ENCODE results near the gene GUCA1A. TPM values are rescaled to one million over a fixed set of nuclear protein-coding genes. Genes with fewer than 3 reads are reported as not detected.

Gene GUCA1A
- total RNA-seq, 2 experiments from 2014 or later = 0.20 TPM; not detected in 1

DNA sequence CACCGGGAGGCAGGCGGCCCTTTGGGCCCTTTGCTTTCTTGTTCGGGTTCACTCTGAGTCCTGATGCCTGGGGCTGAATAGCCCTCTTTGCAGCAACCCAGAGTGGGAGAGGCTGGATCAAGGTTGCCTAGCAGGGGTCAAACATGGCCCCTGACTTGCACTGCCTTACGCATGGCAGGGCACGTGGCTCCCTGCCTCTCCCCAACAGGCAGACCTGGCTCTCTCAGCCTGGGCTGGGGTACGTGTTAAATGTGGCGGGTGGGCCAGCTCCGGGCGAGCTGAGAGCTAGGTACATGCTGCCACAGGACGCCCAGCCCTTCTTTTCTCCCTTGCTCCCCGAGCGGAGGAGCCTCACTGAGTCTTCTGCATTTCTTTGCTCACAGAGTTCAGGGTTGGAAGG, 38.0 kb upstream of the GUCA1A start:
- Mint-ChIP-seq H3K27ac (no peak overlapping the region), H3K4me1 (ENCODE audit: low read depth) (peaks cover 11% of the 10 kb centered on the region), H3K4me3 (no peak overlapping the region), H3K9me3 (no peaks in the 10 kb centered on the region), H3K36me3 (ENCODE audit: low read depth) (no peaks in the 10 kb centered on the region), H3K27me3 (peaks cover under 1% of the 10 kb centered on the region)
- CTCF ChIA-PET = no interaction called here
- intact Hi-C loops (cut with micrococcal nuclease) = no loop called here
- no peak for ATAC-seq
- POLR2A ChIA-PET = no interaction called here
- TF ChIP-seq, protein P1, sequence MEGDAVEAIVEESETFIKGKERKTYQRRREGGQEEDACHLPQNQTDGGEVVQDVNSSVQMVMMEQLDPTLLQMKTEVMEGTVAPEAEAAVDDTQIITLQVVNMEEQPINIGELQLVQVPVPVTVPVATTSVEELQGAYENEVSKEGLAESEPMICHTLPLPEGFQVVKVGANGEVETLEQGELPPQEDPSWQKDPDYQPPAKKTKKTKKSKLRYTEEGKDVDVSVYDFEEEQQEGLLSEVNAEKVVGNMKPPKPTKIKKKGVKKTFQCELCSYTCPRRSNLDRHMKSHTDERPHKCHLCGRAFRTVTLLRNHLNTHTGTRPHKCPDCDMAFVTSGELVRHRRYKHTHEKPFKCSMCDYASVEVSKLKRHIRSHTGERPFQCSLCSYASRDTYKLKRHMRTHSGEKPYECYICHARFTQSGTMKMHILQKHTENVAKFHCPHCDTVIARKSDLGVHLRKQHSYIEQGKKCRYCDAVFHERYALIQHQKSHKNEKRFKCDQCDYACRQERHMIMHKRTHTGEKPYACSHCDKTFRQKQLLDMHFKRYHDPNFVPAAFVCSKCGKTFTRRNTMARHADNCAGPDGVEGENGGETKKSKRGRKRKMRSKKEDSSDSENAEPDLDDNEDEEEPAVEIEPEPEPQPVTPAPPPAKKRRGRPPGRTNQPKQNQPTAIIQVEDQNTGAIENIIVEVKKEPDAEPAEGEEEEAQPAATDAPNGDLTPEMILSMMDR (IDR thresholded peaks at IDR 0.05) = no peak
- no peak for DNase-seq

DNA sequence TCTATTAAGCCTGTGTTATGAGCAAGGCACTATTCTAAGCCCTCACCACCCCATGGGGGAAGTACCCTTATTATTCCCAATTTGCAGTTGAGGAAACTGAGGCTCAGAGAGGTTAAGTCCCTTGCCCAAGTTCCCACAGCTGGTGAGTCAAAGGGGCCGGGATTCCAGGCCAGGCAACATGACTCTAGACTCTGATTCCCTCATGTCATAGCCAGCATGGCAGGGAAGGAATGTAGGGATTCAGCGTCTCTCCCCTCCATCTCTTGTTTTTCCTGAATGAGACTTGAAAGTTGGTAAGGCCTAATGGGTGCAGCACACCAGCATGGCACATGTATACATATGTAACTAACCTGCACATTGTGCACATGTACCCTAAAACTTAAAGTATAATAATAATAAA, 37.4 kb upstream of the GUCA1A start:
- no peak for ATAC-seq
- TF ChIP-seq, protein P1 (IDR thresholded peaks at IDR 0.05) = no peak
- POLR2A ChIA-PET = no interaction called here

GRCh38 chr6:42136508-42137193, 36.5 kb upstream of the GUCA1A start:
- Mint-ChIP-seq H3K27me3 (peaks cover 13% of the 10 kb centered on the region), H3K4me3 (peak overlapping the region; percentile 37)
- POLR2A ChIA-PET = no interaction called here

More for the DNA sequence above, 37.4 kb upstream of the GUCA1A start:
- Mint-ChIP-seq H3K4me3 (no peak overlapping the region), H3K36me3 (ENCODE audit: low read depth) (no peaks in the 10 kb centered on the region), H3K9me3 (no peaks in the 10 kb centered on the region), H3K27ac (no peak overlapping the region), H3K27me3 (peaks cover 5% of the 10 kb centered on the region), H3K4me1 (ENCODE audit: low read depth) (peaks cover 11% of the 10 kb centered on the region)
- intact Hi-C loops (cut with micrococcal nuclease) = no loop called here
- no peak for DNase-seq
- CTCF ChIA-PET = interaction anchor here (0.8 to 2.2 kb wide), 2 partner anchors 39 to 412 kb away, joined by 3 to 5 read pairs; no protein-coding TSS in a partner anchor

DNA sequence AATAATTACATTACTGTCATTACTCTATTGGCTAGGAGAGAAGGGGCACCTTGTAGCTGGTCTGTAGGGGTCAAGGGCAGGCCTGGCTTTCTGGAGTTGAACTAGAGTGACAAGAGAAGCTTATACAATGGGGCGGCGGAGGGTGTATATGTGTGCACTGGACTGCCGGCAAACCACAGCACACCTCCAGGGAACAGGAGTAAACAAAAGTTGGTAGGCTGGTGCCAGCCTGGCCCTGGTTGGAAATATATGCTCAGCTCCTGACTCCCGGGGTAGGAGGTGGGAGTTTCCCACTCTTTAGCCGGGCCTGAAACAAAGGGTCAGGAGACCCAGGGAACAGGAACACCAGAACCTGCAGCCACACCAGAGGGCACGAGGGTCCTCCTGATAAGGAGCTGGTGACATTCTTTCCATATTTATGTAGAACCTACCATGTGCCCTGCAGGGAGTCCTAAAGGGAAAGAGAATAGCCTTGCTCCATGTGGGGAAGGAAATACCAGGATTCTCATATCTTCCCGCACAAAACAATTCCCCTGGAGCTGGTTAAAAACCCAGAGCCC, 35.9 kb upstream of the GUCA1A start:
- Mint-ChIP-seq H3K27ac (no peak overlapping the region), H3K4me3 (no peak overlapping the region), H3K4me1 (ENCODE audit: low read depth) (peaks cover 11% of the 10 kb centered on the region), H3K9me3 (no peaks in the 10 kb centered on the region), H3K36me3 (ENCODE audit: low read depth) (no peaks in the 10 kb centered on the region), H3K27me3 (peaks cover 13% of the 10 kb centered on the region)
- intact Hi-C loops (cut with micrococcal nuclease) = no loop called here
- ATAC-seq (no peak), DNase-seq (no peak)
- TF ChIP-seq, protein P1 (IDR thresholded peaks at IDR 0.05) = no peak
- ChIA-PET POLR2A (no interaction called here), CTCF (interaction anchor here (0.9 to 4.3 kb wide), 13 partner anchors 14 to 418 kb away, joined by 3 to 20 read pairs (median 4); partner anchors contain the start of gene GUCA1B)

More at GRCh38 chr6:42136508-42137193, 36.5 kb upstream of the GUCA1A start:
- ATAC-seq (peak; percentile 86), DNase-seq (peak; percentile 78)
- TF ChIP-seq, protein P1 (IDR thresholded peaks at IDR 0.05) = no peak
- H3K9me3 Mint-ChIP-seq = no peaks in the 10 kb centered on the region
- H3K27ac Mint-ChIP-seq = peak overlapping the region; percentile 12
- CTCF ChIA-PET = interaction anchor here (0.8 to 4.3 kb wide), 14 partner anchors 15 to 418 kb away, joined by 3 to 20 read pairs (median 4); partner anchors contain the start of gene GUCA1B
- H3K4me1 Mint-ChIP-seq (ENCODE audit: low read depth) = peaks cover 11% of the 10 kb centered on the region
- no peaks in the 10 kb centered on the region for H3K36me3 Mint-ChIP-seq (ENCODE audit: low read depth)
- intact Hi-C loops (cut with micrococcal nuclease) = no loop called here

DNA sequence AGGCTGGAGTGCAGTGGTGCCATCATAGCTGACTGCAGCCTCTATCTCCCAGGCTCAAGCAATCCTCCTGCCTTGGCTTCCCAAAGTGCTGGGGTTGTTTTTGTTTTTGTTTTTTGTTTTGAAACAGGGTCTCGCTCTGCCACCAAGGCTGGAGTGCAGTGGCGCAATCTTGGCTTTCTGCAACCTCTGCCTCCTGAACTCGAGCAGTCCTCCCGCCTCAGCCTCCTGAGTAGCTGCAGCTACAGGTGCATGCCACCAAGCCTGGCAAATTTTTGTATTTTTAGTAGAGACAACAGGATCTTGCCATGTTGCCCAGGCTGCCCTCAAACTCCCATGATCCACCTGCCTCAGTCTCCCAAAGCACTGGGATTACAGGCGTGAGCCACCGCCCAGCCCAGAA, 35.0 kb upstream of the GUCA1A start:
- H3K27me3 Mint-ChIP-seq = peaks cover 17% of the 10 kb centered on the region
- ChIA-PET POLR2A (no interaction called here), CTCF (interaction anchor here (0.9 to 4.3 kb wide), 2 partner anchors 26 to 34 kb away, joined by 3 to 20 read pairs; no protein-coding TSS in a partner anchor)
- no peaks in the 10 kb centered on the region for H3K9me3 Mint-ChIP-seq
- intact Hi-C loops (cut with micrococcal nuclease) = no loop called here
- TF ChIP-seq, protein P1 (IDR thresholded peaks at IDR 0.05) = no peak
- H3K4me1 Mint-ChIP-seq (ENCODE audit: low read depth) = peaks cover 16% of the 10 kb centered on the region
- no peak overlapping the region for H3K27ac Mint-ChIP-seq
- DNase-seq (no peak), ATAC-seq (no peak)
- H3K4me3 Mint-ChIP-seq = no peak overlapping the region
- H3K36me3 Mint-ChIP-seq (ENCODE audit: low read depth) = no peaks in the 10 kb centered on the region

Measured in activated CD8-positive, alpha-beta T cell treated with anti-CD3 and anti-CD28 coated beads for 36 hours (primary cell).